Vagina (tissue), 2 donors: ENCODE results near the gene TMTC1. TPM values are rescaled to one million over a fixed set of nuclear protein-coding genes. Genes with fewer than 3 reads are reported as not detected.

Experiments
- DNase-seq, 2 donors: peaks; one replicate each; pipeline ENCODE4 v3.0.0-alpha.2; 2017; ENCODE audit errors: extremely low spot score in 2 of 2
- H3K27ac ChIP-seq: fragments of 200-600 bp; sonication (generic); one replicate; pipeline ENCODE4 v1.5.1; 2019
- H3K27me3 ChIP-seq: fragments of 200-600 bp; sonication (generic); one replicate; pipeline ENCODE4 v1.5.1; 2019
- H3K36me3 ChIP-seq, 2 donors: fragments of 200-600 bp; sonication (generic); one replicate each; pipeline ENCODE4 v1.5.1; 2017 to 2019
- H3K4me1 ChIP-seq: fragments of 200-600 bp; sonication (generic); one replicate; pipeline ENCODE4 v1.5.1; 2019
- H3K4me3 ChIP-seq, 2 donors: fragments of 200-600 bp; sonication (generic); 1 replicate in 1 of 2; 2 replicates in 1 of 2; pipeline ENCODE4 v1.5.1; 2016 to 2019
- H3K9me3 ChIP-seq: fragments of 200-600 bp; sonication (generic); one replicate; pipeline ENCODE4 v1.5.1; 2019
- POLR2A ChIP-seq, 2 donors: fragments of 450-650 bp; IDR thresholded peaks; one replicate each; pipeline ENCODE4 v1.6.1; 2017; ENCODE audit warnings: antibody characterized with exemption in 2 of 2, mild to moderate bottlenecking in 2 of 2, moderate library complexity in 2 of 2
- POLR2AphosphoS5 ChIP-seq, 2 donors: sonication (generic); formaldehyde crosslinking; IDR thresholded peaks; one replicate each; pipeline ENCODE4 v1.9.0; 2017; ENCODE audit warnings: antibody characterized with exemption in 2 of 2, mild to moderate bottlenecking in 2 of 2, low read depth in 1 of 2; ENCODE audit not compliant: insufficient read depth in 1 of 2
- intact Hi-C: fragments of 100-400 bp; cut with DNase I; formaldehyde crosslinking; loops from one replicate; pipeline ENCODE4 v1.15.1; 2023
- total RNA-seq: library from RNA; depleted of rRNA; stranded (reverse); fragments of >200 nt; gene quantifications from one replicate; pipeline ENCODE4 v1.2.3, GENCODE V29; 2016
- TF ChIP-seq, protein P1 (sequence below), 3 experiments: fragments of 450-650 bp in 2 of 3; fragments of 200-600 bp in 1 of 3; sonication (generic) in 1 of 3; IDR thresholded peaks; one replicate each; pipeline ENCODE4 v1.5.1; 2017 to 2019; ENCODE audit warnings: antibody characterized with exemption in 3 of 3, mild to moderate bottlenecking in 2 of 3, moderate library complexity in 2 of 3

Gene TMTC1
- total RNA-seq, 1 donor from 2014 or later, result 63.8 TPM

DNA sequence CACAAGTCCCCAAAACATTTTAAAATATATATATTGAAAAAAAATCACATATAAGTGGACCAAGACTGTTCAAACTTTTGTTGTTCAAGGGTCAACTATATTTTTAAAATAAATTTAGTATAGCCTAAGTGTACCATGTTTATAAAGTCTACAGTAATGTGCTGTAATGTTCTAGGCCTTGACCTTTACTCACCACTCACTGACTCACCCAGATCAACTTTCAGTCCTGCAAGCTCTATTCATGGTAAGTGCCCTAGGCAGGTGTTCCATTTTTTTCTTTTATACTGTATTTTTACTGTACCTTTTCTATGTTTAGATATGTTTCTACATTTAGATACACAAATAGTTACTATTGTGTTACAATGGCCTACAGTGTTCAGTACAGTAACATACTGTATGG lies 23.4 kb upstream of the TMTC1 start:
- TF ChIP-seq POLR2AphosphoS5 (IDR thresholded peaks at IDR 0.05; ENCODE audit: insufficient read depth in 1 of 2, low read depth in 1 of 2) (no peak), POLR2A (IDR thresholded peaks at IDR 0.05) (no peak)
- TF ChIP-seq, protein P1, sequence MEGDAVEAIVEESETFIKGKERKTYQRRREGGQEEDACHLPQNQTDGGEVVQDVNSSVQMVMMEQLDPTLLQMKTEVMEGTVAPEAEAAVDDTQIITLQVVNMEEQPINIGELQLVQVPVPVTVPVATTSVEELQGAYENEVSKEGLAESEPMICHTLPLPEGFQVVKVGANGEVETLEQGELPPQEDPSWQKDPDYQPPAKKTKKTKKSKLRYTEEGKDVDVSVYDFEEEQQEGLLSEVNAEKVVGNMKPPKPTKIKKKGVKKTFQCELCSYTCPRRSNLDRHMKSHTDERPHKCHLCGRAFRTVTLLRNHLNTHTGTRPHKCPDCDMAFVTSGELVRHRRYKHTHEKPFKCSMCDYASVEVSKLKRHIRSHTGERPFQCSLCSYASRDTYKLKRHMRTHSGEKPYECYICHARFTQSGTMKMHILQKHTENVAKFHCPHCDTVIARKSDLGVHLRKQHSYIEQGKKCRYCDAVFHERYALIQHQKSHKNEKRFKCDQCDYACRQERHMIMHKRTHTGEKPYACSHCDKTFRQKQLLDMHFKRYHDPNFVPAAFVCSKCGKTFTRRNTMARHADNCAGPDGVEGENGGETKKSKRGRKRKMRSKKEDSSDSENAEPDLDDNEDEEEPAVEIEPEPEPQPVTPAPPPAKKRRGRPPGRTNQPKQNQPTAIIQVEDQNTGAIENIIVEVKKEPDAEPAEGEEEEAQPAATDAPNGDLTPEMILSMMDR (IDR thresholded peaks at IDR 0.05), result no peak
- Histone ChIP-seq H3K27me3 (no peaks in the 10 kb centered on the region), H3K36me3 (no peaks in the 10 kb centered on the region), H3K4me3 (no peak overlapping the region), H3K9me3 (no peaks in the 10 kb centered on the region), H3K4me1 (no peaks in the 10 kb centered on the region), H3K27ac (no peak overlapping the region)
- DNase-seq, result no peak
- intact Hi-C loops, result no loop called here

- Histone ChIP-seq H3K4me3 (no peak overlapping the region), H3K27ac (no peak overlapping the region), H3K27me3 (no peaks in the 10 kb centered on the region), H3K4me1 (no peaks in the 10 kb centered on the region), H3K9me3 (no peaks in the 10 kb centered on the region), H3K36me3 (no peaks in the 10 kb centered on the region)
- no peak for DNase-seq
- intact Hi-C loops, result no loop called here
- TF ChIP-seq POLR2AphosphoS5 (IDR thresholded peaks at IDR 0.05; ENCODE audit: insufficient read depth in 1 of 2, low read depth in 1 of 2), result no peak
- TF ChIP-seq, protein P1 (IDR thresholded peaks at IDR 0.05), result no peak
These were observed 20.3 kb upstream of the TMTC1 start for GRCh38 chr12:29804019-29804418.

DNA sequence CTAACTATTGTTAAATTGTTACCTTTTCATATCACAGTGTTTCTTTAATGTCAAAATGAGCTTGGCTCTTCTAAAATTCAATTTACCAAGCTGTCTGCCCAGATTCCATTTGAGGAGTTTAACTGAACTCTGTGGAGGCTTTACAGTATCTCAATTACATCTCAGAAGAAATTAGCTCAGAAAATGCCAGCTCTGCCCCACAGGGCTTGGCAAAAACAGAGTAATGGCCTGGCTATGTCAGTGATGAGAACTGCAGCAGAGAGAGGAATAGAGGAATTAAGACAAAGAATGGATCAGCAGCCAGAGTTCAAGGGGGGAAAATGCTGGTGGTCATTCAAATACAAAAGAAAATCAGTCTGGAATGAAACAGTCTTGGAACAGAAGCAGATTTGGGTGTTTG lies 15.8 kb upstream of the TMTC1 start:
- Histone ChIP-seq H3K27me3 (no peaks in the 10 kb centered on the region), H3K9me3 (no peaks in the 10 kb centered on the region), H3K4me1 (peaks cover 20% of the 10 kb centered on the region), H3K27ac (no peak overlapping the region), H3K4me3 (no peak overlapping the region), H3K36me3 (no peaks in the 10 kb centered on the region)
- no peak for DNase-seq
- intact Hi-C loops, result no loop called here
- TF ChIP-seq POLR2AphosphoS5 (IDR thresholded peaks at IDR 0.05; ENCODE audit: insufficient read depth in 1 of 2, low read depth in 1 of 2) (no peak), POLR2A (IDR thresholded peaks at IDR 0.05) (no peak)
- TF ChIP-seq, protein P1 (IDR thresholded peaks at IDR 0.05), result no peak

DNA sequence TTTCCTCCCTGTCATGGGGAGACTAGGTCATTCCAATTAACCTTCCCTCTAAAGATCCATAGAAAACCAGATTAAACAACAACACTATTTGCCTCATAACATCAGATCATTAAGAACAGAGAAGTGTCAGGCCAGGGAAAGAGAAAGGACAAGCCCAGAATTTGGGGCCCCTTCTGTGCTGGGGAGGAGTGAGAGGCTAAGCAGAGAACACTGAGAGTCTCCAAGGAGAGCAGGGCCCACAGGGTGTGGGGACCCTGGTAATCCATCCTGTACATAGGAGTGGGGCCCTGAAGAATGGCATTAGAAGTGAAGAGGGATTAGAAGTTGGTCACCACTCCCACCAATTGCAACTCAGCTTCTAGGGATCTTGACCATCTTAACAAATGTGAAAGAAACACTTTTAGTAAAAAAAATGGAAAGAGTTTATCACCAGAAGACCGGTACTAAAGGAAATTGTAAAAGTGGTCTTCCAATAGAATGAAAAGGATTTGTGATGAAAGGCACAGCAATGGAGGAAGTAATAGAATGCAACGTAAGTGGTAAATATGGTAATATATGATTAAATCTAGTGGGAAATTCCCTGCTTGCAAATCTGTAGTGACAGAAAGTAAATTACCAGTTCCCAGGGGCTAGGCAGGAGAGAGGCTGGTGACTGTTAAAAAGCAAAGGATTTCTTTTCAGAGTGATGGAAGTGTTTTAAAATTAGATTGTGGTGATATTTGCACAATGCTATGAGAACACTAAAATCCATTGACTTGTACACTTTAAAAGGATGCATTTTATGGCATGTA lies 14.0 kb upstream of the TMTC1 start:
- Histone ChIP-seq H3K4me1 (peaks cover 20% of the 10 kb centered on the region), H3K4me3 (no peak overlapping the region), H3K27ac (peak overlapping the region; percentile 14), H3K9me3 (no peaks in the 10 kb centered on the region), H3K36me3 (no peaks in the 10 kb centered on the region), H3K27me3 (no peaks in the 10 kb centered on the region)
- no peak for DNase-seq
- no peak for TF ChIP-seq POLR2AphosphoS5 (IDR thresholded peaks at IDR 0.05; ENCODE audit: insufficient read depth in 1 of 2, low read depth in 1 of 2)
- TF ChIP-seq POLR2A (IDR thresholded peaks at IDR 0.05), result no peak
- TF ChIP-seq, protein P1 (IDR thresholded peaks at IDR 0.05), result no peak
- intact Hi-C loops, result no loop called here

GRCh38 chr12:29796823-29797263 lies 13.1 kb upstream of the TMTC1 start:
- intact Hi-C loops, result no loop called here
- no peaks in the 10 kb centered on the region for H3K9me3 ChIP-seq
- DNase-seq, result no peak
- no peaks in the 10 kb centered on the region for H3K27me3 ChIP-seq
- peak overlapping the region; percentile 24 for H3K27ac ChIP-seq
- peaks cover 20% of the 10 kb centered on the region for H3K4me1 ChIP-seq
- H3K36me3 ChIP-seq, result no peaks in the 10 kb centered on the region
- H3K4me3 ChIP-seq, result no peak overlapping the region
- TF ChIP-seq POLR2A (IDR thresholded peaks at IDR 0.05) (no peak), POLR2AphosphoS5 (IDR thresholded peaks at IDR 0.05; ENCODE audit: insufficient read depth in 1 of 2, low read depth in 1 of 2) (peak in 1 of 2 donors; percentile 80)
- TF ChIP-seq, protein P1 (IDR thresholded peaks at IDR 0.05), result no peak
